OCI-LY7 (cell line): ENCODE measurements around the gene TBC1D24. TPM values are rescaled to one million over a fixed set of nuclear protein-coding genes. Genes with fewer than 3 reads are reported as not detected.

Source experiments
- BruUV-seq: library from RNA; stranded (reverse); fragments of 400-500 nt; replicated peaks from 2 replicates; lab custom pipeline; 2021; lab: Mats Ljungman, UMichigan
- CTCF ChIA-PET: fragments of 300-600 bp; sonication (Branson Sonifier 250); formaldehyde crosslinking; loops from one replicate; lab custom pipeline; 2022; ENCODE audit warnings: antibody characterized with exemption; ENCODE audit not compliant: unreplicated experiment; lab: Charles Lee
- POLR2A ChIA-PET: fragments of 300-600 bp; sonication (Branson Sonifier 250); formaldehyde crosslinking; loops from one replicate; lab custom pipeline; 2022; ENCODE audit warnings: antibody characterized with exemption; lab: Charles Lee
- DNase-seq: peaks from one replicate; pipeline ENCODE4 v3.0.0-alpha.2; 2015; ENCODE audit warnings: low spot score
- H2AFZ ChIP-seq: fragments of 200-600 bp; sonication (generic), shearing (Covaris generic); 2 replicates; pipeline ENCODE4 v1.6.1; 2014; ENCODE audit warnings: mild to moderate bottlenecking, antibody characterized with exemption, low read length, moderate library complexity
- H3K27ac ChIP-seq: fragments of 200-600 bp; sonication (generic); 2 replicates; pipeline ENCODE4 v1.5.1; 2014; ENCODE audit warnings: mixed run types, low read depth, mild to moderate bottlenecking, moderate library complexity, low read length, inconsistent platforms; ENCODE audit not compliant: poor library complexity, severe bottlenecking
- H3K36me3 ChIP-seq: fragments of 200-600 bp; sonication (generic); 2 replicates; pipeline ENCODE4 v1.6.1; 2014; ENCODE audit warnings: mild to moderate bottlenecking, antibody characterized with exemption, low read length, moderate library complexity, mixed read lengths; ENCODE audit not compliant: insufficient read depth
- H3K4me1 ChIP-seq: fragments of 200-600 bp; sonication (generic); 2 replicates; pipeline ENCODE4 v1.5.1; 2014; ENCODE audit warnings: mild to moderate bottlenecking, low read length; ENCODE audit not compliant: insufficient read depth, poor library complexity, severe bottlenecking
- H3K4me2 ChIP-seq: fragments of 200-600 bp; sonication (generic); 2 replicates; pipeline ENCODE4 v1.6.1; 2014; ENCODE audit warnings: mild to moderate bottlenecking, low read length
- H3K4me3 ChIP-seq: fragments of 200-600 bp; sonication (generic); 2 replicates; pipeline ENCODE4 v1.5.1; 2014; ENCODE audit warnings: mild to moderate bottlenecking, low read depth, low read length; ENCODE audit not compliant: poor library complexity, severe bottlenecking
- H3K79me2 ChIP-seq: fragments of 200-600 bp; sonication (generic); 2 replicates; pipeline ENCODE4 v1.6.1; 2016; ENCODE audit warnings: low read depth, mild to moderate bottlenecking, low read length, moderate library complexity, mixed read lengths; ENCODE audit not compliant: insufficient read depth
- H3K9me2 ChIP-seq: fragments of 200-600 bp; sonication (generic); 2 replicates; pipeline ENCODE4 v1.6.1; 2016; ENCODE audit warnings: mild to moderate bottlenecking, low read length, mixed read lengths; ENCODE audit not compliant: insufficient read depth
- H3K9me3 ChIP-seq: fragments of 200-600 bp; sonication (generic); 2 replicates; pipeline ENCODE4 v1.6.1; 2014; ENCODE audit warnings: mild to moderate bottlenecking, mixed run types, low read length, mixed read lengths
- H4K20me1 ChIP-seq: fragments of 200-600 bp; sonication (generic); 2 replicates; pipeline ENCODE4 v1.6.1; 2014; ENCODE audit warnings: mild to moderate bottlenecking, antibody characterized with exemption, low read length, moderate library complexity, mixed read lengths; ENCODE audit not compliant: insufficient read depth
- EZH2phosphoT487 ChIP-seq: fragments of 200-600 bp; sonication (generic); IDR thresholded peaks from 2 replicates; pipeline ENCODE4 v1.6.1; 2018; ENCODE audit warnings: low read depth, borderline replicate concordance, mild to moderate bottlenecking, mixed run types, antibody characterized with exemption, low read length, moderate library complexity, mixed read lengths
- intact Hi-C: fragments of 100-400 bp; cut with micrococcal nuclease; formaldehyde crosslinking; loops from one replicate; pipeline ENCODE4 v1.10.0; 2022; ENCODE audit not compliant: unreplicated experiment
- total RNA-seq, 2 experiments: library from RNA; depleted of rRNA in 1 of 2; stranded (reverse); fragments of >200 nt in 1 of 2; shearing (Covaris generic) in 1 of 2; gene quantifications; 2 replicates each; pipeline ENCODE4 v1.2.3, GENCODE V29; 2014 to 2022
- TF ChIP-seq, protein P1 (sequence below): fragments of 200-600 bp; sonication (generic); conservative IDR thresholded peaks from 2 replicates; pipeline ENCODE4 v1.5.1; 2014; ENCODE audit warnings: mild to moderate bottlenecking, antibody characterized with exemption, low read length, moderate library complexity, mixed read lengths

The TBC1D24 gene
- total RNA-seq, 2 experiments from 2014 or later = 23.4 to 34.7 TPM

GRCh38 chr16:2501946-2502895, 27.3 kb downstream of the TBC1D24 start:
- intact Hi-C loops = loop anchor here (1.0 to 2.0 kb wide), 2 partner anchors 27 to 72 kb away; partner anchors contain the start of gene TBC1D24
- H3K79me2 ChIP-seq = no peaks in the 10 kb centered on the region
- no peaks in the 10 kb centered on the region for H3K9me2 ChIP-seq
- no peak overlapping the region for H3K27ac ChIP-seq
- no TSS peak for BruUV-seq
- H3K9me3 ChIP-seq = no peaks in the 10 kb centered on the region
- H3K4me1 ChIP-seq = peaks cover 18% of the 10 kb centered on the region
- H3K36me3 ChIP-seq = peaks cover 27% of the 10 kb centered on the region
- H3K4me3 ChIP-seq = no peak overlapping the region
- DNase-seq = no peak
- no peak overlapping the region; the same call in 1 of the 2 replicates for H3K4me2 ChIP-seq
- CTCF ChIA-PET = no interaction called here
- TF ChIP-seq EZH2phosphoT487 = no peak
- TF ChIP-seq, protein P1, sequence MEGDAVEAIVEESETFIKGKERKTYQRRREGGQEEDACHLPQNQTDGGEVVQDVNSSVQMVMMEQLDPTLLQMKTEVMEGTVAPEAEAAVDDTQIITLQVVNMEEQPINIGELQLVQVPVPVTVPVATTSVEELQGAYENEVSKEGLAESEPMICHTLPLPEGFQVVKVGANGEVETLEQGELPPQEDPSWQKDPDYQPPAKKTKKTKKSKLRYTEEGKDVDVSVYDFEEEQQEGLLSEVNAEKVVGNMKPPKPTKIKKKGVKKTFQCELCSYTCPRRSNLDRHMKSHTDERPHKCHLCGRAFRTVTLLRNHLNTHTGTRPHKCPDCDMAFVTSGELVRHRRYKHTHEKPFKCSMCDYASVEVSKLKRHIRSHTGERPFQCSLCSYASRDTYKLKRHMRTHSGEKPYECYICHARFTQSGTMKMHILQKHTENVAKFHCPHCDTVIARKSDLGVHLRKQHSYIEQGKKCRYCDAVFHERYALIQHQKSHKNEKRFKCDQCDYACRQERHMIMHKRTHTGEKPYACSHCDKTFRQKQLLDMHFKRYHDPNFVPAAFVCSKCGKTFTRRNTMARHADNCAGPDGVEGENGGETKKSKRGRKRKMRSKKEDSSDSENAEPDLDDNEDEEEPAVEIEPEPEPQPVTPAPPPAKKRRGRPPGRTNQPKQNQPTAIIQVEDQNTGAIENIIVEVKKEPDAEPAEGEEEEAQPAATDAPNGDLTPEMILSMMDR = no peak
- POLR2A ChIA-PET = interaction anchor here (1.0 kb wide), 1 partner anchor 32 kb away, joined by 3 read pairs; no protein-coding TSS in a partner anchor
- no peaks in the 10 kb centered on the region for H4K20me1 ChIP-seq
- H2AFZ ChIP-seq = no peak overlapping the region

DNA sequence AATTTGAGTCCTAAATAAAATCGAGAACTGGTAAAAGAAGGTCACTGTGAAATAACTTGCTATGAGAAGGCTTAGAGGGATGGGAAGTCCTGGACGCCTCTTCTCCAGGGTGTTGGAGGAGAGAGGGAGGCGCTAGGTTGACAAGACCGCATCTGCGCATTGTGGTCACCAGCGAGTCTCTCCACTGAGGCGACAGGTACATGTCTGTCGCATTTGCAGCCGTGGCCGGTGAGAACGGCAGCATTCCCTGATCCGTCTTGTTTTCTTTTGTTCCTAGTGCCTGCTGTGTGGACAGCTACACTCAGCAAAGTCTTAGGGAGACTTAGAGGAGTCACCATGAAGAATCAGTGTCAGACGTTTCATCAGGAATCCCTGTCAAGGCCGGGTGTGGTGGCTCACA, 30.8 kb downstream of the TBC1D24 start:
- intact Hi-C loops = no loop called here
- BruUV-seq = no TSS peak
- Histone ChIP-seq H3K4me3 (no peak overlapping the region), H3K27ac (no peak overlapping the region), H3K36me3 (peaks cover 14% of the 10 kb centered on the region; the same call in 1 of the 2 replicates), H2AFZ (no peak overlapping the region), H3K4me1 (peaks cover 42% of the 10 kb centered on the region), H3K4me2 (no peak overlapping the region), H3K79me2 (no peaks in the 10 kb centered on the region), H4K20me1 (no peaks in the 10 kb centered on the region), H3K9me2 (no peaks in the 10 kb centered on the region), H3K9me3 (no peaks in the 10 kb centered on the region)
- no peak for TF ChIP-seq EZH2phosphoT487
- CTCF ChIA-PET = no interaction called here
- no peak for DNase-seq
- POLR2A ChIA-PET = no interaction called here

- ChIA-PET CTCF (no interaction called here), POLR2A (no interaction called here)
- Histone ChIP-seq H3K4me3 (no peak overlapping the region), H4K20me1 (no peaks in the 10 kb centered on the region), H3K4me1 (peaks cover 32% of the 10 kb centered on the region), H3K9me2 (no peaks in the 10 kb centered on the region), H3K4me2 (peak overlapping the region; percentile 43), H3K36me3 (peaks cover 9% of the 10 kb centered on the region; the same call in 1 of the 2 replicates), H3K9me3 (no peaks in the 10 kb centered on the region), H3K79me2 (no peaks in the 10 kb centered on the region), H3K27ac (peak overlapping the region; percentile 50), H2AFZ (no peak overlapping the region)
- DNase-seq = peak; percentile 81
- intact Hi-C loops = no loop called here
- BruUV-seq = no TSS peak
- TF ChIP-seq, protein P1 = 0 out of 2 replicates have a peak, but pooled peaks have one; percentile 44
- TF ChIP-seq EZH2phosphoT487 = no peak
Observed at GRCh38 chr16:2507052-2507659, 32.2 kb downstream of the TBC1D24 start.
